T-helper 22 cell (primary cell): ENCODE measurements around the gene PLA2G15.
A peak's percentile ranks its signal among the peaks of the same experiment; 100 is the strongest.

Experiments used
- DNase-seq: peaks from one replicate; pipeline ENCODE4 v3.0.0-alpha.2; 2020; ENCODE audit warnings: low read depth

PLA2G15 gene, protein sequence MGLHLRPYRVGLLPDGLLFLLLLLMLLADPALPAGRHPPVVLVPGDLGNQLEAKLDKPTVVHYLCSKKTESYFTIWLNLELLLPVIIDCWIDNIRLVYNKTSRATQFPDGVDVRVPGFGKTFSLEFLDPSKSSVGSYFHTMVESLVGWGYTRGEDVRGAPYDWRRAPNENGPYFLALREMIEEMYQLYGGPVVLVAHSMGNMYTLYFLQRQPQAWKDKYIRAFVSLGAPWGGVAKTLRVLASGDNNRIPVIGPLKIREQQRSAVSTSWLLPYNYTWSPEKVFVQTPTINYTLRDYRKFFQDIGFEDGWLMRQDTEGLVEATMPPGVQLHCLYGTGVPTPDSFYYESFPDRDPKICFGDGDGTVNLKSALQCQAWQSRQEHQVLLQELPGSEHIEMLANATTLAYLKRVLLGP

DNA sequence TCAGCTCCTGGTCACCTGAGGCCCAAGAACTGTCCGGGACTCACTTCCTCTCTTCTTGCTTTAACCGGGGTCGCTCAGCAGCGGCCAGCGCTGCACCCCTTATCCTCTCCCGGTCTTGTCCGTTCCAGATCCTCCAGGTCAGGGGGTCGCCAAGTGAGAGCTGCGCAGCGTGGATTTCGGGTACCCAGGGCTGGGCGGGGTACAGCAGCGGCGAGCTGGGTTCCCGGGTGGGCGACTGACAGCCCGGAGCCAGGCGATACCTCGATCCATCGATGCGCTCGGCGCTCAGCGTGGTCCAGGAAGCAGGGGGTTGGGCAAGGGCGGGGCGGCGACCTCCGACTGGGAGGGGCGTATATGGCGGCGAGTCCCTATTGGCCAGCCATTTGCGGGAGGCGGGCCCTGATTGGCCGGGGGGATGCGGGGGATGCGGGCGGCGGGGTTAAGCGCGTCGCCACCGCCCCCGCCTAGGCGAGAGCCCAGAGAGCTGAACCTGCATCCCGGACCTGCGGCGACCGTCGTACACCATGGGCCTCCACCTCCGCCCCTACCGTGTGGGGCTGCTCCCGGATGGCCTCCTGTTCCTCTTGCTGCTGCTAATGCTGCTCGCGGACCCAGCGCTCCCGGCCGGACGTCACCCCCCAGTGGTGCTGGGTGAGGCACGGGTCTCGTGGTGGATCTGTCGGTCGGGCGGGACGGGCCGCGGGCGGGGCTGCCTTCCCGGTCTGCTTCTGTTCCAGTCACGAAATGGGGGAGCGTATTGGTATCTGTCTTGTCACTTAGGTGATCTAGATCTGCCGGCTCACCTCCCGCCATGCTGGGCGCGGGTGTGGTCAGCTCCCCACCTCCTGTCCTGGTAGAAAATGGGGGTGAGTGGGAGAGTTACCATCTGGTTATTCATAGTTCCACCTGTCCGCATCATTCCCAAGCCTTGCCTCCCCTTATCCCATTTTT, at the start of gene PLA2G15:
PLA2G15 (plus strand) TSS at position 471 of the 951 bp plus-strand sequence; CDS start at position 525, 54 bp downstream.
- DNase-seq: peak; percentile 92

DNA sequence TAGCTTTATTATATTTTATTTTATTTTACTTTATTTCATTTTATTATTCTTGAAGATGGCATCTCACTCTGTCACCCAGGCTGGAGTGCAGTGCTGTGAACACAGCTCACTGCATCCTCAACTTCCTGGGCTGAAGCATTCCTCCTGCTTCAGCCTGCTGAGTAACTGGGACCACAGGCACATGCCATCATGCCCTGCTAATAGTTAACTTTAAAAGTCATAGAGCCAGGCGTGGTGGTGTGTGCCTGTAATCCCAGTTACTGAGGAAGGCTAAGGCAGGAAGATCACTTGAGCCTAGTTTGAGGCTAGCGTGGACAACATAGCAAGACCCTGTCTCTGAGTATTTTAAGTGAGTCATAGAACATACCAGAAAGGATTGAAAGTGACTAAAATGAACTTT, 47.9 kb upstream of the PLA2G15 start:
- DNase-seq: no peak

- no peak for DNase-seq
Measured at GRCh38 chr16:68200088-68200783, 44.9 kb upstream of the PLA2G15 start.

DNA sequence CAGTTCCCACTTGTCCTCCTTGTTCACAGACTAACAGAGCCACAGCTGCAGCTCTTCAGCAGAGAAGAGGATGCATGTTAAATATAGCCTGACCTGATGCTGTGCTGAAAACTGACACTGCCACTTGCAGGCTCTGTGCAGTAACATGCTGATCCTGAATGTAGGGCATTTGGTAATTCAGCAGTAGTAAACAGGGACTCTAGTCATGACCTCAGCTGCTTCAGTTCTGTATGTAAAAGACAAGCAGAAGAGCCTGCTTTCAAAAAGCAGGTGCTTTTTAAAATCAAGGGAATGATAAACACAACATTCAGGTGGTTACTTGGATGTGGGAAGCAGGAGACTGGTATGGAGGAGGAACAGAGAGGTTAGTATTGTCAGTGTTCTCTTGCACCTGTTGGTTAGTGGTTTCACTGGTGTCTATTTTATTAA, 43.1 kb upstream of the PLA2G15 start:
- no peak for DNase-seq

- DNase-seq: no peak
Measured at GRCh38 chr16:68206245-68206644, 38.9 kb upstream of the PLA2G15 start.

- no peak for DNase-seq
Measured at GRCh38 chr16:68214726-68215125, 30.4 kb upstream of the PLA2G15 start.

- no peak for DNase-seq
Measured at GRCh38 chr16:68215302-68215701, 29.9 kb upstream of the PLA2G15 start.

DNA sequence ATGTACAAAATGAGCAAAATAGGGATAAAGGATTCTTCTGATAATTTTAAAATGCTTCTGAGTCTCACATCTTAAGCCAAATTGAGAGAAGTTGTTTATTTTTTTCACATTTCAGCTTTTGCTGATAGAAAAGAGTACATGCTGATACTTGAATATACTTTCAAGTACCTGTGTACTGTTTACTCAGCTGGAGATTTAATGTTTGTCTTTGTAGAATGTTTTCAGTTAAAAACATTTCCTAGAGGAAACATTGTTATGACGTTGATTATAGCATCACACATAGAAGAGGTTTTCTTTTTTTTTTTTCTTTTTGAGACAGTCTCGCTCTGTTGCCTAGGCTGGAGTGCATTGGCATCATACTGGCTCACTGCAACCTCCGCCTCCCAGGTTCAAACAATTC, 28.9 kb upstream of the PLA2G15 start:
- DNase-seq: no peak

DNA sequence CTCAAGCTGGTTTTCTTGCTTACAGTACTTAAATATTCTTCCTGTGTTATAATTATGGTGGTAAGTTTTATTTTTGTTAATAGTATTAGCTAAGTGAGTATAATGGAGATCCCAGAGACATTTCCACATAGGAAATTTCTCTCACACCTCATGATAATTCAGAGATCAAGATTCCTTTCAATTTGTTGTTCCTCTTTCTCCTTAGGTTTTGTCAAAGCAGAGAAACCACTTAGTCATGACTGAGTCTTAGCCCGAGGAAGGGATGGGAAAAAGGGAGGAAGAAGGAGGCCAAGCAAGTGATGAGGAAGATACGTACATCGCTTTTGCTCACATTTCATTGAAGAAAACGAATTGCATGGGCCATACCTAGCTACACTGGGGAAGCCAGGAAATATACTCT, 27.7 kb upstream of the PLA2G15 start:
- DNase-seq: no peak

- no peak for DNase-seq
Measured at GRCh38 chr16:68219725-68220351, 25.3 kb upstream of the PLA2G15 start.

- no peak for DNase-seq
Measured at GRCh38 chr16:68223072-68223471, 22.1 kb upstream of the PLA2G15 start.

GRCh38 chr16:68226116-68226515, 19.1 kb upstream of the PLA2G15 start:
- no peak for DNase-seq

DNA sequence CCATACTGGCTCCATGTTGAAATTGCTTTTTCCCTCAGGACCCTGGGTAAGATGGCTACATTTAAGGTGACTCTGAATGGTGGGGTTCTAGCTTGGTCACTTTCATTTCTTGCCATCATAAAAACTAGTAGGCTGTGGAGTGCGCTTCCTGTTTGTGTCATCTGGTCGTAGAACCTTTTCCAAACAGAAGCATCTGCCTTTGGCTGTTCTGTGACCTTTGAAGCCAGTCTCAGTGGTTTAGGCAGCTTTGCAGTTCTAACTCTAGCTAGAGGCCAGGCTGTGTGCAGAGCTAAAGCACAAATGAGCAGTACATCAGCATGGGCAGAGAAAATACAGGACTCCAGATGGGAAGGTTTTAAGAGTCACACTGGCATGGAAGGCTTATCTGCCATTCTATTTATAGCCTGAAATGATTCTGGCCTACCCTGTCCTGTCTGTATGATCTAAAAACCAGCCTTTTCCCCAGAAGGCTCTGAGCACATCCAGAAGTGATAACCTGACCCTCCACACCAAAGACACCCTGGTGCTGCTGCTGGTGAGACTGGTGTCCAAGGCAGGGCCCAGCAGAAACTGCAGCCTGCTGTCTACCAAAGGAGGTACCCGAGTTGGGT, 17.9 kb upstream of the PLA2G15 start:
- no peak for DNase-seq

DNA sequence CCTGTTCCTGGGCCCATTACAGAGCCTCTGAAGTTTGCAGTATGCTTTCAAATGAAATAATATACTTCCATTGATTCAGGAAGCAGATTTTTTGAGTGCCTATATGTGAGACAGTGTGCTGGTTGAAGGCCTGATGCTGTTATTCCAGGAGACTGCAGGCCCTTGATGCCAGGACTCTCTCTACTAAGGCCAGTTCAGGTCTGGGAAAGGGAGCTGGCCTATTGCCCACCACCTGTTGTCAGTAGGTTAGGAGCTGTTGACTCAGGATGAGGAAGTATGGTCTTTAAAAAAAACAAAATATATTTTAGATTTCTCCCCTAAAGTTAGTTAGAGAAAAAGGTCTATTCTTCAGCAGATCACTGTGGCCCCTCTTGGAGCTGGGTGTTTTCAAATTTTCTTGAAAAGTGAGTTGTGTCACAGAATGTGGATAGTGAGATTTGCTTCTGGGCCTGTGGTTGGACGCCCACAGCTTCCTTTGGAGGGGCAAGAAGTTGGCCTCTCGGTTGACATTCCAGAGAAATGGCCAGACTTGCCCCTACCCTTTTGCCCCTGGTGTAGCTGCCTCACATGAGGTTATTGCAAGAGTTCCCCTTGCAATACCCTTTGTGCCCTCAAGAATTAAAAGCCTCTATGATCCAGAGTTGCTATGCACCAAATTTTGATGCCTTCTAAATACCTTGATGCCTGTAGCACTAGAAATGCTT, 17.2 kb upstream of the PLA2G15 start:
- DNase-seq: no peak

DNA sequence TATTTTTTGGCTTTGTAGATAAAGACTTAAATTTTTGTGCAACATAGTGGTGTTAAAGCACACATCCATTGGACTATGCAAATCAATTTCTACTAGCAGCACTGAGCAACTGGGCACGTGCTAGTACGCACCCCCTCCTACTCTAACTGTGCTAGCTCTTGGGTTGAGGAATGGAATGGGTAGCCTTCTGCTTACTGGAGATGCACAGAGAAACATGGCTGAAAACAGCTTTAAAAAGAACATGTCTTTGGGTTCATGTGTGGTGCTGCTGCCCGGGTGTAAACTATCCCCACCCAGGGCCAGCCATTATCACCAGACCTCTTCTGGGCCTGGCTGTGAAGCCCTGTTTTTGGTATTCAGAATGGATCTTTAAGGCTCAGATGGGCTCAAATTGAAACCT, 16.5 kb upstream of the PLA2G15 start:
- no peak for DNase-seq

DNA sequence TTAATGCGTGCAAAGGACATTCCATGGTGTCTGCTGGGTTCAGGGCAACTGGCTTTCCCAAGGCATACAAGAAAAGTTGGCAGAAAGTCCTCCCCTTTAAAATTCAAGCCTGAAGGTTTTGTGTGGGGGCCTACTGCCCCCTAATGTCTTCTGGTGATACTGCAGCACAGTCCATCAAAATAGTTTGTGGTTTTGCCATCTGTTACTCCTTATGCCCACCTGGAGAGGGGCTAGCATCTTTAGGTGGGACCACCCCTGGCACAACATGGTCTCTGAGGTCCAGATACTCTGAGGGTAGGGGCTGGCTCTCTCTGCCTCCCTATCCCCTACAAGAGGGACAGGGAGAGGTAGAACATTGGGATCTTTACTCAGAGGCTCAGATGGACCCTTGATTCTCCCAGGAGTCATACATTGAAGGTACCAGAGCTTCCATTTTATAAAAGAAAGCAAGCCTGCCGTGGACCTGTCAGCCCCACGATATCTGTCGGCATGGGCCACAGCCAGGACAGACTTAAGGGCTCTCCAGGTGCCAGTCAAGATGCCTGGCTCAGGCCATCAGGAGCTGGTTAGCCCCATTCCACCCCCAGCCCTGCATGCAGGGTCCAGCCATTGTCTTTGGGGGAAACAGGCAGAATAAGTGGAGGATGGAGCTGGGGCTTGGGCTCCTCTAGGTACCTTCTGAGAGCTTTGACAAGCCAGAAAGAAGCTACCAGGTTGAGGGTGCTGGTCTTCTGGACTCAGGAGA, 15.6 kb upstream of the PLA2G15 start:
- no peak for DNase-seq

DNA sequence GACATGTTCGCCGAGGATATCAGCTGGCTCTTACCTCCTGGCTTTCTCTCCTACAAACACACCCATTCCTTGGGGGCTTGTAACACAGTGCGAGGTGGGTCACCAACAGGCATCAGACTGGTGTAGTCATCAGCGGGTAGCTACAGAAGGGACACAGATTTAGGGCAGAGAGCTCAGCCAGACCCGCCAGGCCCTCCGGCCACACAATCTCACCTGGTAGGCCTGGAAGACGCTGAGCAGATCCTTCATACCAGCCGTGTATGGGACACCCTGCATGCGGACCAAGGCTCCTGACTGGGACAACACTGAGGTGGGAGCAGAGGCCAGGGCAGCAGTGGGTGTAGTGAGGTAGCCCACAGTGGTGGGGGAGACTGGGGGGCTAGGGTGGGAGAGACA, 15.0 kb upstream of the PLA2G15 start:
- DNase-seq: no peak

DNA sequence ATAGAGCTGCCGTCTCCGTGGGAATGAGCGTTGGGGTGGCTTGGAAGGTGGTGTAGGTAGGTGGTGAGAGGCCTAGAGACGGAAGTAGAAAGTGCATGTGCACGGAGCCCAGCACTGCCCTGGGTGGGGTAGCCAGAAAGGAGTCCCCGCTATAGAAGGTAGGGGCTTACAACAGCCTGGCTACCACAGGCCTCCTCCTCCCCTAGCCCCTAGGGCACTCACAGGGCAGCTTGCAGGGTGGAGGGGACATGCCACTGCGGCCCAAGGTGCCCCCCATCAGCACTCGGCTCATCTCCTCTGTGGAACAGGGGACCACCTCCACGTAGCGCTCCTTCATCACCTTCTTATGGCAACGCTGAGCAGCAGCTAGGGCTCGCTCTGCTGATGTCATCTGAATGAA, 14.2 kb upstream of the PLA2G15 start:
- DNase-seq: no peak

DNA sequence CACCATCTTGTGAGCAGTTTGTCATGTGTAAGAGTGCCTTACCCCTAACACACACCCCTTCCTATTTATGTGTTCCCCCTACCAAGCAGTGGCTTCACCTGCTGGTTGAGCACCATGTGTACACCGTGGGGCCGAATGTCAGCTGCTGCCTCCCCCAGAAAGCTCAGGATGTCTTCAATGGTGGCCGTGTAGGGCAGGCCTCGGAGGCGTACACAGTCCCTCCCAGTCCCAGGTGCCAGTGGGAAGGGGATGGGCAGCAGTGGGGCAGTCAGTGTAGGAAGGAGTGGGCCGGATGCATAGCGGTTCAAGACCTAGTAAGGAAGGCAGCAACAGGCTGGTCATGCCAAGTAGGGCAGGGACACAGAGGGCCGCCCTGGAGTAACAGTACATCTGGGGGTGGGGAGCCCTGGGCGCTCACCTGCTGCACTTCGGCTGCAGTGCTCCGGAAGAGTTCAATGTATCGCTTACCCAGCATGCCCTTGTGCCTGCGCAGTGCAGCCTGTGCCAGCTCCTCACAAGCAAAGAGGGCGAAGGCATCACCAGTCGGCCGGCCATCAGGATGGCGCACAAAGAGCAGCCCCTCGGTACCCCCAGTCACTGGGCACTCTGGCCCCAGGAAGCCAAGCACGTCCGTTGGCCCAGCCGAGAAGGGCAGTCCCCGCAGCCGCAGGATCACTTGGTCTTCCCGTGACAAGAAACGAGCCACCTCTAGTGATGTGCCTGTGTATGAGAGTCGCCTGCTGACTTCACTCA, 13.6 kb upstream of the PLA2G15 start:
- no peak for DNase-seq
